Right lobe of liver (tissue), 4 donors: ENCODE data around the gene OR10G6.
"Not testable (repeated sequence)": the region's sequence is repeated elsewhere in the genome, so short reads cannot be mapped to it uniquely, and the experiment has no call there.

Source experiments
- POLR2A ChIP-seq: fragments of 450-650 bp; IDR thresholded peaks from one replicate; pipeline ENCODE4 v1.6.1; 2017; ENCODE audit warnings: antibody characterized with exemption, mild to moderate bottlenecking
- TF ChIP-seq, protein P1 (sequence below), 4 donors: fragments of 200-600 bp in 3 of 4; fragments of 450-650 bp in 1 of 4; IDR thresholded peaks; one replicate each; pipeline versions ENCODE4 v1.5.1 to v1.8.0; 2016 to 2022; ENCODE audit warnings: antibody characterized with exemption in 4 of 4, mild to moderate bottlenecking in 2 of 4
- donor health status: DM: no; HTN: no; CAD: no.
- donor health status: DM: no; HTN: no; CAD: no.
- donor health status: DM: no; HTN: yes; CAD: no.

DNA sequence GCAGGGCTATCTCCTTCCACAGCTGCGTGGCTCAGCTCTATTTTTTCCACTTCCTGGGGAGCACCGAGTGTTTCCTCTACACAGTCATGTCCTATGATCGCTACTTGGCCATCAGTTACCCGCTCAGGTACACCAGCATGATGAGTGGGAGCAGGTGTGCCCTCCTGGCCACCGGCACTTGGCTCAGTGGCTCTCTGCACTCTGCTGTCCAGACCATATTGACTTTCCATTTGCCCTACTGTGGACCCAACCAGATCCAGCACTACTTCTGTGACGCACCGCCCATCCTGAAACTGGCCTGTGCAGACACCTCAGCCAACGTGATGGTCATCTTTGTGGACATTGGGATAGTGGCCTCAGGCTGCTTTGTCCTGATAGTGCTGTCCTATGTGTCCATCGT, 20.9 kb upstream of the OR10G6 start:
- TF ChIP-seq, protein P1, sequence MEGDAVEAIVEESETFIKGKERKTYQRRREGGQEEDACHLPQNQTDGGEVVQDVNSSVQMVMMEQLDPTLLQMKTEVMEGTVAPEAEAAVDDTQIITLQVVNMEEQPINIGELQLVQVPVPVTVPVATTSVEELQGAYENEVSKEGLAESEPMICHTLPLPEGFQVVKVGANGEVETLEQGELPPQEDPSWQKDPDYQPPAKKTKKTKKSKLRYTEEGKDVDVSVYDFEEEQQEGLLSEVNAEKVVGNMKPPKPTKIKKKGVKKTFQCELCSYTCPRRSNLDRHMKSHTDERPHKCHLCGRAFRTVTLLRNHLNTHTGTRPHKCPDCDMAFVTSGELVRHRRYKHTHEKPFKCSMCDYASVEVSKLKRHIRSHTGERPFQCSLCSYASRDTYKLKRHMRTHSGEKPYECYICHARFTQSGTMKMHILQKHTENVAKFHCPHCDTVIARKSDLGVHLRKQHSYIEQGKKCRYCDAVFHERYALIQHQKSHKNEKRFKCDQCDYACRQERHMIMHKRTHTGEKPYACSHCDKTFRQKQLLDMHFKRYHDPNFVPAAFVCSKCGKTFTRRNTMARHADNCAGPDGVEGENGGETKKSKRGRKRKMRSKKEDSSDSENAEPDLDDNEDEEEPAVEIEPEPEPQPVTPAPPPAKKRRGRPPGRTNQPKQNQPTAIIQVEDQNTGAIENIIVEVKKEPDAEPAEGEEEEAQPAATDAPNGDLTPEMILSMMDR (IDR thresholded peaks at IDR 0.05): not testable (repeated sequence)
- not testable (repeated sequence) for TF ChIP-seq POLR2A
